Breast epithelium (tissue), 3 donors: Measurements from ENCODE around the gene LEO1.

Experiments
- CTCF ChIP-seq, 3 donors: fragments of 450-650 bp; IDR thresholded peaks; one replicate each; pipeline ENCODE4 v1.5.1; 2016 to 2017; ENCODE audit warnings: antibody characterized with exemption in 3 of 3, mild to moderate bottlenecking in 3 of 3, moderate library complexity in 3 of 3
- POLR2A ChIP-seq: fragments of 450-650 bp; IDR thresholded peaks from one replicate; pipeline ENCODE4 v1.6.1; 2016; ENCODE audit warnings: antibody characterized with exemption, mild to moderate bottlenecking, moderate library complexity

DNA sequence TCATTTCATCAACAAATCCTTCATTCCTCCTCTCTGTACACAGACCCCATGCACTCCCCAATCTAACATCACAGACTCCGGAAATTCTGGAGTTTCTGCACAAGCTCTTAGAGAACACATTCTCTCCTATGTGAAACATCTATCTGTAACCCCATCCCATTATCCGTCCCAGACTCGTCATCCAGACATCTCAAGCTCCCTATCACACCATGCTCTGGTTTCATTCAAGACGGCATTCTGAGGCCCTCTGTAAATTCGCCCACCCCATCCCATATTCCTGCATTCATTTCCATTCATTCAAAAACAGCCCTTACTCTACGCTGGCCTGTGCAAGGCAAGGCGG lies 575 bp downstream of the LEO1 start:
- TF ChIP-seq POLR2A = no peak
- no peak for TF ChIP-seq CTCF (IDR thresholded peaks at IDR 0.05)
